ENCODE measurements around the gene WDR75. TPM values are rescaled to one million over a fixed set of nuclear protein-coding genes. Genes with fewer than 3 reads are reported as not detected.
A peak's percentile ranks its signal among the peaks of the same experiment; 100 is the strongest.

Gene WDR75
- total and polyA plus RNA-seq, 2 of the 13 experiments (the other 11 are each of a cell fraction or from before 2014, with no cell fraction given), result 63.0 to 74.1 TPM

DNA sequence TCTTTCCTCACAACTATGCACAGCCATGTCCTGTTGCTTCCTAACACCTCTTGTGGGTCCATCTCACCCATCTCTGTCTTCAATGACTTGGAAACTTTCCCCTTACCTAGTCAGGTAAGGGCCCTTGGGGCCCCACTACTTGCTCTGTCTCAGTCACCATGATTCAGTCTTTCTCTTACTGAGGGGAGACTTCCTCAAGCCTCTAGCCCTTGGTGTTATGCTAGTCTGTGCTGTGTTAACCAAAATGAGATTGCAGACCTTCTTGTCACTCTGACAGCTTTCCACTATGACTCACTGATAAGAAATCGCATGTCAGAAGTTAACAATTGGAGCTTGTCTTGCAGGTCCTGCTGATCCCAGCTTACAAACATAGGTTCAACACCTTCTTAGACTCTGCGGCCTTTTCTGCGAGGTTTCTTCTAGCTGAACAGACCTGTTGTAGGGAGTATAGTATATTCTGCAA, 65.3 kb downstream of the WDR75 start (continued):
- no peak for TF ChIP-seq SRSF4 (IDR thresholded peaks at IDR 0.05; ENCODE audit: low read depth, low read length, poor library complexity, severe bottlenecking)
- no peak for TF ChIP-seq SRSF1 (optimal IDR thresholded peaks at IDR 0.05; ENCODE audit: low read depth, low read length)
- TF ChIP-seq, protein P1, sequence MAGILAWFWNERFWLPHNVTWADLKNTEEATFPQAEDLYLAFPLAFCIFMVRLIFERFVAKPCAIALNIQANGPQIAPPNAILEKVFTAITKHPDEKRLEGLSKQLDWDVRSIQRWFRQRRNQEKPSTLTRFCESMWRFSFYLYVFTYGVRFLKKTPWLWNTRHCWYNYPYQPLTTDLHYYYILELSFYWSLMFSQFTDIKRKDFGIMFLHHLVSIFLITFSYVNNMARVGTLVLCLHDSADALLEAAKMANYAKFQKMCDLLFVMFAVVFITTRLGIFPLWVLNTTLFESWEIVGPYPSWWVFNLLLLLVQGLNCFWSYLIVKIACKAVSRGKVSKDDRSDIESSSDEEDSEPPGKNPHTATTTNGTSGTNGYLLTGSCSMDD (CRISPR knock-in tag; IDR thresholded peaks at IDR 0.05), result no peak
- TF ChIP-seq FOXA3 (CRISPR knock-in tag; IDR thresholded peaks at IDR 0.05), result 0 out of 2 replicates have a peak, but pooled peaks have one; percentile 30
- TF ChIP-seq CEBPG (CRISPR knock-in tag; IDR thresholded peaks at IDR 0.05), result peak; percentile 41; the same call in 1 of the 2 replicates
- TF ChIP-seq NFRKB (IDR thresholded peaks at IDR 0.05), result no peak
- TF ChIP-seq POLR2G (IDR thresholded peaks at IDR 0.05; ENCODE audit: low read depth, low read length), result no peak
- no peak for TF ChIP-seq ZNF136 (CRISPR knock-in tag; IDR thresholded peaks at IDR 0.05; ENCODE audit: low read depth)
- TF ChIP-seq MED13 (CRISPR knock-in tag; IDR thresholded peaks at IDR 0.05), result no peak
- no peak for TF ChIP-seq ZNF598 (CRISPR knock-in tag; IDR thresholded peaks at IDR 0.05; ENCODE audit: borderline replicate concordance)
- TF ChIP-seq, protein P2, sequence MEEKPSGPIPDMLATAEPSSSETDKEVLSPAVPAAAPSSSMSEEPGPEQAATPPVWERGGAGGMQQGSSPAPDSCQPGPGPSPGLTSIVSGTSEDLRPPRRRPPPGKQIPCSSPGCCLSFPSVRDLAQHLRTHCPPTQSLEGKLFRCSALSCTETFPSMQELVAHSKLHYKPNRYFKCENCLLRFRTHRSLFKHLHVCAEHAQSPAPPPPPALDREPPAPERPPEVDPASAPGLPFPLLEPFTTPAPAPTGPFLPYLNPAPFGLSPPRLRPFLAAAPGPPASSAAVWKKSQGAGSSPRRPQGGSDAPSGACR (CRISPR knock-in tag; IDR thresholded peaks at IDR 0.05), result no peak
- no peak for TF ChIP-seq HNF4G (IDR thresholded peaks at IDR 0.05; ENCODE audit: borderline replicate concordance, low read depth, low read length)
- TF ChIP-seq HNF4G (CRISPR knock-in tag; IDR thresholded peaks at IDR 0.05; ENCODE audit: borderline replicate concordance, low read depth), result no peak
- no peak for TF ChIP-seq ZNF720 (CRISPR knock-in tag; IDR thresholded peaks at IDR 0.05)
- TF ChIP-seq ATF7 (IDR thresholded peaks at IDR 0.05), result no peak
- no peak for TF ChIP-seq ATF7 (CRISPR knock-in tag; IDR thresholded peaks at IDR 0.05)
- TF ChIP-seq ZKSCAN8 (CRISPR knock-in tag; IDR thresholded peaks at IDR 0.05; ENCODE audit: borderline replicate concordance), result no peak
- TF ChIP-seq ZNF33A (CRISPR knock-in tag; IDR thresholded peaks at IDR 0.05; ENCODE audit: borderline replicate concordance), result no peak
- TF ChIP-seq CBX5 (CRISPR knock-in tag; IDR thresholded peaks at IDR 0.05; ENCODE audit: borderline replicate concordance), result no peak
- no peak for TF ChIP-seq ATM (IDR thresholded peaks at IDR 0.05; ENCODE audit: borderline replicate concordance)
- TF ChIP-seq, protein P3, sequence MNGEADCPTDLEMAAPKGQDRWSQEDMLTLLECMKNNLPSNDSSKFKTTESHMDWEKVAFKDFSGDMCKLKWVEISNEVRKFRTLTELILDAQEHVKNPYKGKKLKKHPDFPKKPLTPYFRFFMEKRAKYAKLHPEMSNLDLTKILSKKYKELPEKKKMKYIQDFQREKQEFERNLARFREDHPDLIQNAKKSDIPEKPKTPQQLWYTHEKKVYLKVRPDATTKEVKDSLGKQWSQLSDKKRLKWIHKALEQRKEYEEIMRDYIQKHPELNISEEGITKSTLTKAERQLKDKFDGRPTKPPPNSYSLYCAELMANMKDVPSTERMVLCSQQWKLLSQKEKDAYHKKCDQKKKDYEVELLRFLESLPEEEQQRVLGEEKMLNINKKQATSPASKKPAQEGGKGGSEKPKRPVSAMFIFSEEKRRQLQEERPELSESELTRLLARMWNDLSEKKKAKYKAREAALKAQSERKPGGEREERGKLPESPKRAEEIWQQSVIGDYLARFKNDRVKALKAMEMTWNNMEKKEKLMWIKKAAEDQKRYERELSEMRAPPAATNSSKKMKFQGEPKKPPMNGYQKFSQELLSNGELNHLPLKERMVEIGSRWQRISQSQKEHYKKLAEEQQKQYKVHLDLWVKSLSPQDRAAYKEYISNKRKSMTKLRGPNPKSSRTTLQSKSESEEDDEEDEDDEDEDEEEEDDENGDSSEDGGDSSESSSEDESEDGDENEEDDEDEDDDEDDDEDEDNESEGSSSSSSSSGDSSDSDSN (CRISPR knock-in tag; IDR thresholded peaks at IDR 0.05), result no peak
- 0 out of 2 replicates have a peak, but pooled peaks have one; percentile 39 for TF ChIP-seq ZNF792 (CRISPR knock-in tag; IDR thresholded peaks at IDR 0.05)
- TF ChIP-seq, protein P4, sequence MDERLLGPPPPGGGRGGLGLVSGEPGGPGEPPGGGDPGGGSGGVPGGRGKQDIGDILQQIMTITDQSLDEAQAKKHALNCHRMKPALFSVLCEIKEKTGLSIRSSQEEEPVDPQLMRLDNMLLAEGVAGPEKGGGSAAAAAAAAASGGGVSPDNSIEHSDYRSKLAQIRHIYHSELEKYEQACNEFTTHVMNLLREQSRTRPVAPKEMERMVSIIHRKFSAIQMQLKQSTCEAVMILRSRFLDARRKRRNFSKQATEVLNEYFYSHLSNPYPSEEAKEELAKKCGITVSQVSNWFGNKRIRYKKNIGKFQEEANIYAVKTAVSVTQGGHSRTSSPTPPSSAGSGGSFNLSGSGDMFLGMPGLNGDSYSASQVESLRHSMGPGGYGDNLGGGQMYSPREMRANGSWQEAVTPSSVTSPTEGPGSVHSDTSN (CRISPR knock-in tag; IDR thresholded peaks at IDR 0.05), result peak; percentile 67
- no peak for TF ChIP-seq ZNF558 (CRISPR knock-in tag; IDR thresholded peaks at IDR 0.05; ENCODE audit: borderline replicate concordance)
- TF ChIP-seq TEAD3 (CRISPR knock-in tag; optimal IDR thresholded peaks at IDR 0.05; ENCODE audit: borderline replicate concordance), result peak; percentile 20
- TF ChIP-seq SMARCC2 (IDR thresholded peaks at IDR 0.05), result no peak
- TF ChIP-seq CBFB (CRISPR knock-in tag; IDR thresholded peaks at IDR 0.05), result no peak
- no peak for TF ChIP-seq RFX1 (IDR thresholded peaks at IDR 0.05)
- TF ChIP-seq MIXL1 (CRISPR knock-in tag; IDR thresholded peaks at IDR 0.05), result no peak
- TF ChIP-seq ZNF44 (CRISPR knock-in tag; IDR thresholded peaks at IDR 0.05), result no peak
- peak; percentile 80 for TF ChIP-seq HMG20A (CRISPR knock-in tag; IDR thresholded peaks at IDR 0.05; ENCODE audit: borderline replicate concordance)
